Activated gamma-delta T cell treated with Interleukin-2 at 50 U/mL for 16 hours (primary cell): Measurements from ENCODE around the gene ARHGEF28.

Experiments
- DNase-seq: peaks from one replicate; pipeline ENCODE4 v3.0.0-alpha.2; 2020

The ARHGEF28 gene

DNA sequence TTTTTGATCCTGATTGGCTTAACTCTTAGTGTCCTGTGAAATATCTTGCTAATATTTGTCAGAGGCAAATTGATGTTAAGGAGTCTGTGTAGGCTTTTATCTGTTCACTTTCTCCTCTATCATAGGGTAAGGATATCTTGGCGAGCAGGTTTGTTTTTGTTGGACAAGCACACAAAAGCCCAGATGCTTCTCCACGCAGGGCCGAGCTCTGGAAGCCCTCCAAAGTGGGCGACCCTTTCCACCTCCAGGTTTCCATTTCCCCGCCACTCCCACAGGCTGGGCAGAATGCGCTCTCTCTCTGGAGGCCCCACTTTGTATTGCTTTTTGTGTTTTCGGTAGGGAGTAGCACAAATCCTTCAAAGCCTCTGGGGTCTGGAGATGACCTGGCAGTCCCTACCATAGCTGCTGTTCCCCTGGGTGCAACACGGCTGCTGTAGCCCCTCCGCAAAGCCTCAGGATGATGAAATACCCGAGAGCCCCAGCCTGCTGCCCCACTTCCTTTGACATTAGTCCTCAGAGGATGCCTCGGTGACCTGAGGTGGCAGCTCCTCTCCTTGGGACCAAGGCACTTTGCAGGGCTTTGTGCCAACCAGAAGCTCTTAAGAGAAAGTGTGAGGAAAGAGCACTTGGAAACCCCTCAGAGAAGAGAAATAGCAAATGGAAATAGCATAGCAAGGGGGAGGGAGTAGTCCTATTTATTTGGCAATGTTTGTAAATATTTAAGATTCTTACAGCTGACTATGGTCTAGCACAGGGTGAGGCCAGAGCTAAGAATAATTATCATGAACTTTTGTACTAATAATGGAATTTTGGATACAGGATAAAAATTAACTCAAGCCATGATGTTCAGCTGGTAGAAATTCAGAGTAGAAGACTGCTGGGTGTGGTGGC is 122.8 kb downstream of the ARHGEF28 start:
- no peak for DNase-seq

- no peak for DNase-seq
Observed at GRCh38 chr5:73749485-73750270, 123.7 kb downstream of the ARHGEF28 start.

- no peak for DNase-seq
Observed at GRCh38 chr5:73751254-73751914, 125.4 kb downstream of the ARHGEF28 start.

- DNase-seq, result no peak
Observed at GRCh38 chr5:73754254-73754653, 128.3 kb downstream of the ARHGEF28 start.

DNA sequence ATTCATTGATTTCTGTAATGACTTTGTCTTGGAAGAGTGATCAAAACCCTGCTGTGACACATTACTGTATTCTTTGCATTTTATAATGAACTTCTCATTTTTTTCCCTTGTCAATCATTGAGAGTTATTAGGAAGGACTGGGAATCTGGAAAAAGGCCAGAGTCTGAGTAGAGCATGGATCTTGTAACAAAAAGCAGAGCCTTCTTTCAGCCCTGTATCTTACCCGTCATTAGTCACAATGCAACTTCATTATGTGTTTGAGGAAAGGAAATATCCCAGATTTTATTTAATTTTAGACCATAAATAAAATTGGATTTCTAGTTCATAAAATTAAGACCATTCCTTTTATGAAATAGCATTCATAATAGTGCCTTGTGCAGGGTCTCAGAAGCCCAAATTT is 131.4 kb downstream of the ARHGEF28 start:
- DNase-seq, result no peak

DNA sequence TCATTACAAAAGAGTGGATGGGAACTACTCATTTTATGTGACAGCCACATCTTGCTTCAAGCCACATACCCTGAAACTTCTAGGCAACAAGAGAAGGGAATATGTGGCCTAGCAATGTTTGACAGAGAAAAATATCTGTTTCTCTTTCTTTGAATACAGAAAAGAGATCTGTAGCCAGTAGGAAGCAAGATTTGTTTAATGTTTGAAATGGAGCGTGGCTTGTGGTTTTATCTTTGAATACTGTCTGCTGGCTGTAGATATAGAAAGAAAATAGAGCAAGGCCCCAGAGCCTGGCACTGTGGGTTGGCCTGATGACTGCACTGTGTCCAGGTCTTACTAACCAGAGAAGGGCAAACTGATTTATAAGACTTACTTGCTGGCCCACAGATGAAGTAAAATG is 133.8 kb downstream of the ARHGEF28 start:
- DNase-seq, result no peak

GRCh38 chr5:73763300-73764032 is 137.5 kb downstream of the ARHGEF28 start:
- no peak for DNase-seq

DNA sequence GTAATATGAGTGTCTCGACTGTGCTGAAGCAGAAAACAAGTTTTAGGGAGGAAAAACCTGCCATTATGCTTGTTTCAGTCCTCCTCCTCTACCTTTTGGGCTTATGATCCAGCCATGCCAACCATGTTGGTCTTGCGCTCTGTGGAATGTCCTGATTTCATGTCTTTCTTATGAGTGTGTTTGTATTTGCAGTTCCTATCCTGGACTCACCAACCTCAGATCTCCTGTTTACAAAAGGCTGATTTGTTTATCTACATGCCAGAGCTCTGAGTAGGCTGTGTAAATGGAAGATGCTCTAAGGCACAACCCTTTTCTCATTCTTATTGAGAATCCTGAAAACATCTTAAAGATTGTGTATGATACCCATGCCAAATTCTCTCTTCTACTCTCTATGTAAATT is 138.6 kb downstream of the ARHGEF28 start:
- no peak for DNase-seq

GRCh38 chr5:73764996-73765395 is 139.0 kb downstream of the ARHGEF28 start:
- no peak for DNase-seq

GRCh38 chr5:73766902-73767301 is 140.9 kb downstream of the ARHGEF28 start:
- DNase-seq, result no peak

DNA sequence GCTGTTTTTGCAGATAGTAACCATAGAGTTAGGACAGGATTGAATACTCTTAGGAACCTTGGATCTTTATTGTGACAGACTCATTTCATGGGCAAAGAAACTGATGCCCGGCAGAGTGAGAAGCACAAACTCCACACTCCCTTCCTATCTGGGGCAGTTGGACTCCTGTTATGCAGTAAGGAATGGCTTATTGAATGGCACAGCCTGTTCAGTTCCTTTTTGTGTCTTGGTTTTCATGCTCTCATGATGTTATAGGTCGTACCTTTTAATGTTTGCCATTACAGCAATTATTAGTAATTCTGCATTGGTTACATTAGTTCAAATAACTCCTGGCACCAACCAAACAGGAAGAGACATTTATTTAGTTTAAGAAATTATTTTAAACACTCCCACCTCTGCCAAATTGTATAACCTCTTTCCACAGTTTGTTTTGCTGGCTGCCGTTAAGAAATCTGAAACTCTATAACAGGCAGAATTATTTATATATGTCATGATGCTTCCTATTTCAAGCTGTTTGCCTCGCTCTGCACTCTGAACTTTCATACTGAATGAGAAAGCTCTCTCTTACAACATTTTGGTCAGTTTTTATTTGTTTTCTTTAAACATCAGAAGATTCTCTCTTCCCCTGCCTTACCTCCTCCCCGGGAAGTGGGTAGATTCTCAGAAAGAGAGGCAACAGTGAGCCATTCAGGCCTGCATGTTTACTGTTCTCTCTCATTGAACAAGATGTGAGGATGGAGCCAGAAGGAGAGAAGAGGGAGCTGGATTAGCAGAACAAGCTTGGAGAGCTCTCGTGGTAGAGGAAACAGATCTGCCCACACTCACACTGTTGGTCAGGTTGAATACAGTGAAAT is 144.4 kb downstream of the ARHGEF28 start:
- DNase-seq, result no peak

DNA sequence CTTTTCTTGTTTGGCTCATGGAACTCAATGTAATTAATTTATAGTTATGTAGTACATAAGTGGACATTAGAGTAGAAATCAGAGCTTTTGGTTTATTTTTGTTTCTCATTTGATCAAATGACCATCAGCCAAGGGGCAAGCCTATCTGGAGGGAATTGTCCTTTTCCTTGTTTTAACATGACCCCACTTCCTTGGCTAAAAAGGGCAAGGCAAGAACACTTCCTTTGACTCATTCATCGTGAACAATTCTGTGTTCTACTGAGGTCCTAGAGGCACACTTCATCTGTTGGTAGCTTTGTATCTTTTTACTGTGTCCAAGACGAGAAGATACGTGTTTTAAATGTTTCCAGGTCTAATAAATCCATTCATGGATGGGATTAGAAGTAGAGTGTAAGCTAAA is 148.9 kb downstream of the ARHGEF28 start:
- DNase-seq, result no peak

DNA sequence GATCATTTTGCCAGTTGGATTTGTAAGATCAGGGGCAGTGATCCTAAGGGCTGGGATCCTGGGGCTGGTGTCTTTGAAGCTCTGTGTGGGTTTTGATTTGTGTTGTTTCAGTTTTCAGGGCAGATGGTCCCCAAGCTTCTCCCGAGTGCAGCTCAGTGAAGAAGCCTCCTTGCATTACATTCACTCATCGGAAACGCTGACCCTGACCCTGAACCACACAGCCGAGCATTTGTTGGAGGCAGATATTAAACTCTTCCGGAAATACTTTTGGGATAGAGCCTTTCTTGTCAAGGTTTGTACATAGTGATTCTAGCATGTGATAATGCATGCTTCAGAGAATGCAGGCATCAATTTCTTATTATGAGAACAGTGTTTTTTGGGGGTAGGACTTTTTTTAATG is 150.4 kb downstream of the ARHGEF28 start:
- no peak for DNase-seq

GRCh38 chr5:73777192-73777591 is 151.2 kb downstream of the ARHGEF28 start:
- no peak for DNase-seq

DNA sequence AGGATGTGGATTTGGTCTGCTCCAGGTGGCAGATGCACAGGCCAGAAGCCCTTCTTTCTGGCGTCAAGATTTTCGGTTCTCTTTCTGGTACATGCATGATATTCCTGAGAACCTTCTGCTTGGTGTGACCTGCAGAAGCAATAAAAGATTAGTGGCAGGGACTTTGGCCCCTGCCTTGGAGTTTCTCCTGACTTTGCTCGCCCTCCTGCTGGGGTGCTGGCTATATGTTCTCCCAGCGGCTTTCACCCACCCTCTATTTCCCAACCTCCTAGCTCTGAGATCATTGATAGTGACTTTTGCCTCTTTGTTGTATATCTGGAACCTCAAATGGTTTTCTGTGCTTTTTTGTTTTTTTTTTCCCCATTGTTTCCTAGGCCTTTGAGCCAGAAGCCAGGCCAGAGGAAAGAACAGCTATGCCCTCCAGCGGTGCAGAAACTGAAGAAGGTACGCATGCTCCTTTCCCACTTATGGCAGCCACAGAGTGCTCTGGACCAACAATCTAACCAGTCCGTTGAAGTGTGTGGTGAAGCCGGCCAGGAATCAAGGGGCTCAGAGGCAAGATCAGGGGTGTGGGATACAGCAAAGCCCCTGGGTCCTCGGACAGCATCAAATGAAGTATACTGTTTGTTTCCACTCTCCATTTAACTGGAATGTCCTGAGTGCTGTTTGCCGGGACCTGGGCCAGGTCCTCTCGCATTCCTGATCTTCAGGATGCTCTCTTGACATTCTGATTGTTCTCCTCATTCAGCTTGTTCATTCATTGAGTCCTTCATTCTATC is 154.5 kb downstream of the ARHGEF28 start:
- no peak for DNase-seq

DNA sequence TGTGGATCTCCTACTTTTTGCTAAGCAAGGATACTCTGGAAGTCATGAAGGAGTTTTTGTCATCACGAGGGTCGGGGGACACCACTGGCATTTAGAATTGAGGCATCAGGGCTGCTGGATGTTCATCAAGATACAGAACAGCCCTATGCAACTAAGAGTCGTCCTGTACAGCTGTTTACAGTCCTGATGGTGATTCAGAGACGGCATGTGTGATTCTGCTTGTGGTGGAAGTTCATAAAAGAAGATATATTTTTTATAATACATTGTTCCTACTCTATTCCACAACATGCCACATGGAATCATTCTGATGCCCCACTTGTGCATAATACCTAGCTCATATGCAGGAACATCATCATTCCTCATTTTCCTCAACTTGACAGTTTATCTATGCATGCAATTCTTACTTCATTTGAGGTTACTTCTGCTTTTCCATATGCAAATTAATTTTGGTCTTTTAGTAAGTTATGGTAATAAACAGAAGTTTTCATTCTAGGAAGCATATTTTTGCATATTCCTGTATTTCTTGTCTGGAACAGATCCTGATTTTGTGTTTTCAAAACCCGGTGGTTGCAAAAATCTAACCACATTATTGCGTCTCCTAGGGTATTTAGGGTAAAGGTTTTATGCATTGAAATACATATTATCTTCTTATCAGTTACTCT is 155.2 kb downstream of the ARHGEF28 start:
- no peak for DNase-seq

DNA sequence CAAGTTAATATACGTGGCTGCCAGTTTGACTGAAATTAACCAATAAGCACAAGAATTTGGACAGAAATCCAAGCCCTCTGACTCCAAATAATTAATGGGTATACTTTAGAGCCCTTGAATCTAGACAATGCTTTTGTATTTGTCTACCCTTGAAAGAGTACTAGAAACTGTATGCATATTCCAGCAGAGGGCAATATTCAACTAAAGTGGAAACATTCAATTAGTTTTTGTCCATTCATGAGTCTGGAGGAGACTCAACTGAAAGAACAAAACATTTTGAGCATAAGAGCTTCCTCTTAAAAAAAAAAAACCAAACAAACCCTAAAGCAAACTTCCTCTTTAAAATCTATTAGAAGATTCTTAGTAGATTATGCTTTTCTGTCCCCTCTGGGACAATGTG is 157.8 kb downstream of the ARHGEF28 start:
- no peak for DNase-seq

GRCh38 chr5:73786043-73786831 is 160.2 kb downstream of the ARHGEF28 start:
- no peak for DNase-seq

DNA sequence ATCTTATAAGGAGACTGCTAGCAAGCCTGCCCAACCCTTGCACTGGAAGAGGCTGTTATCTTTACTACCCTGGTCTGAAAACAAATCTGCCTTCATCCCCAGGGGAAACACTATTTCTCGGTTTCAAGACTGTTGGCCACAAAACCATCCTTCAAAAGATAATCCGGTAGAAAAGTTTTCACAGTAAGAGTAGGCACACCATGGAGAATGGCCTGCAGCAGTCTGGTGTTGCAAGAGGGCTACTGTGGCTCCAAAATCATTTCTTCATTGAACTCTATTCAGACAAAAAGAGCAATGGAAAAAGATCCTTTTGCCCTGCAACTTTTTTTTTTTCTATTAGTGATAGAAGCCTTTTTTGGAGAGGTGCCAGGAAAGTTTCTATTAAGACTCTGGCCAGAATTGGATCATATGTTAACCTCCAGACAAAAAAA is 163.9 kb downstream of the ARHGEF28 start:
- DNase-seq, result no peak

DNA sequence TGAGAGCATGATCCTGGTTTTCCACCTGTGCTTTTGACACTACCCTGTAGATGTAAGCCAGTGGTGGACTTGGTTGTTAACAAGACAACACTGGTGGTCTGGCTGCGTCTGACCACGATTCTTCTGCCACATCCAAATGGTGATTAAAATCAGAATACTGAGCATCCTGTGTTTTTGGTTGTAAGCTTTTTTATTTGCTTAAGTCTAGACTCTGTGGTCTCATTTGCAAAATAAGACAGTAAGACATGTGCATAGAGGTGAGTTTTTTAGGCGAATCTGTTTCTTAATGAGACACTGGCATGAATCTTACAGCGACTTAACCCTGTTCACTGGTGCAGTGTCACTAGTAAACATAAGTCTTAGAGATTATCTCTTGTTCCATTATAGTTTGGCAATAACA is 165.4 kb downstream of the ARHGEF28 start:
- no peak for DNase-seq
